ENCODE results near the gene RGS19.

The RGS19 gene

DNA sequence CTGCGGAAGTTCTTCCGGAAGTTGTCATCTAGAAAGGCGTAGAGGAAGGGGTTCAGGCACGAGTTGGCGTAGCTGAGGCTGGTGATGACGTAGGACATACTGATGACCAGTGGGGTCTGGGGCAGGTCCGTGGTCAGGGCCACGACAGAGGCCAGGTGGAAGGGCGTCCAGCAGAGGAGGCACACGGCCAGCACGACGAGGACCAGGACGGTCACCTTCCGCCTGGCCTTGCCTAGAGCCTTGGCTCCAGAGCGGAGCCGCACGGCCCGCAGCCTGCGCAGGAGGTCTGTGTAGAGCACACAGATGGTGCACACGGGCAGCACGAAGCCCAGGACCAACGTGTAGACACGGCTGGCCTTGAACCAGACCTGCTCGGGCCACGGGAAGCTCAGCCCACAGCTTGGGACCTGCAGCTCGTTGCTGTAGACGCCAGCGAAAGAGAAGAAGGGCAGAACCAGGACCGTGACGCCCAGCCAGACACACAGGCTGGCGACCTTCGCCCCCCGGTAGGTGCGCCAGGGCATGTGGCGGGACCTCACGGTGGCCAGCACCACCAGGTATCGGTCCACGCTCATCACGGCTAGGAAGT, 26.6 kb upstream of the RGS19 start:
- TF ChIP-seq CTCF (conservative IDR thresholded peaks at IDR 0.05; ENCODE audit: low read depth, low read length), result no peak
- H3K4me1 ChIP-seq (ENCODE audit: low read depth, poor library complexity, severe bottlenecking), result no peaks in the 10 kb centered on the region
- peaks cover 92% of the 10 kb centered on the region for H3K27me3 ChIP-seq (ENCODE audit: insufficient read depth, low read depth)
- H3K4me2 ChIP-seq, result no peak overlapping the region
- H3K9ac ChIP-seq, result no peak overlapping the region
- no peak overlapping the region for H3K27ac ChIP-seq
- no peaks in the 10 kb centered on the region for H3K36me3 ChIP-seq (ENCODE audit: insufficient read depth)
- H4K20me1 ChIP-seq (ENCODE audit: insufficient read depth), result no peaks in the 10 kb centered on the region
- no peaks in the 10 kb centered on the region for H3K79me2 ChIP-seq (ENCODE audit: insufficient read depth, low read depth)
- no peak overlapping the region for H2AFZ ChIP-seq (ENCODE audit: low read depth)
- H3K4me3 ChIP-seq (IDR thresholded peaks at IDR 0.05; ENCODE audit: insufficient read depth, low read depth, low read length), result no peak overlapping the region

- Histone ChIP-seq H3K9ac (no peak overlapping the region), H3K4me2 (no peak overlapping the region), H3K36me3 (ENCODE audit: insufficient read depth) (no peaks in the 10 kb centered on the region), H3K4me1 (ENCODE audit: low read depth, poor library complexity, severe bottlenecking) (no peaks in the 10 kb centered on the region), H3K79me2 (ENCODE audit: insufficient read depth, low read depth) (no peaks in the 10 kb centered on the region), H3K4me3 (IDR thresholded peaks at IDR 0.05; ENCODE audit: insufficient read depth, low read depth, low read length) (no peak overlapping the region), H4K20me1 (ENCODE audit: insufficient read depth) (no peaks in the 10 kb centered on the region), H3K27me3 (ENCODE audit: insufficient read depth, low read depth) (peaks cover 92% of the 10 kb centered on the region), H3K27ac (no peak overlapping the region), H2AFZ (ENCODE audit: low read depth) (no peak overlapping the region)
- no peak for TF ChIP-seq CTCF (conservative IDR thresholded peaks at IDR 0.05; ENCODE audit: low read depth, low read length)
Measured at GRCh38 chr20:64104667-64105451, 25.5 kb upstream of the RGS19 start.

DNA sequence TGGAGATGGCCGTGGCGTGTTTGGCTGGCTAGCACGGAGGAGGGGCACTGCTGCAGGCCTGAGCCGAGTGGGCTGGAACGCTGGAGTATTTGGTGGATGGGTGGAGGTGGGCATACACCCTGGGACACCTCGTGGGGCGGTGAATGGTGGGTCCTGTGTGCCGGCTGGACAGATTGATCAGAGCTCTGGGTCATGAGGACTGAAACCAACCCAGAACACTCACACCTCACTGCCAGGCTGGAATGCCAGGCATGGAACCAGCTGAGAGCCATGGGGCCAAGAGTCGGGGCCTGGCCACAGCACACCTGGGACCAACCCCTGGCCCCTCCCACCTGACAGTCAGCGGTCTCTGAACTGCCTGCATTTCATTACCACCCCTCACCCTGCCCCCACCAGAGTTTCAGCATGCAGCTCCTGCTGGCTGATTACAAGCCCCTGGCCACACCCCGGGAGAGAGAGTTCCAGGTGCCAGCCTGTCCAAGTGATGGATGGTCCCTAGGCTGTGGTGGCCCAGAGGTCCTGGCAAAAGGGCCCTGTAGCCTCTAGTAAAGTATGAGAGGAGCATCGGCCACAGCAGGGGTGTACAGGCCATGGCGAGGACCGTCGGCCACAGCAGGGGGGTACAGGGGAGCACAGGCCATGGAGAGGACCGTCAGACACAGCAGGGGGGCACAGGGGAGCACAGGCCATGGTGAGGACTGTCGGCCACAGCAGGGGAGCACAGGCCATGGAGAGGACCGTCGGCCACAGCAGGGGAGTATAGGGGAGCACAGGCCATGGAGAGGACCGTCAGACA, 24.8 kb upstream of the RGS19 start:
- TF ChIP-seq CTCF (conservative IDR thresholded peaks at IDR 0.05; ENCODE audit: low read depth, low read length), result no peak
- H3K79me2 ChIP-seq (ENCODE audit: insufficient read depth, low read depth), result no peaks in the 10 kb centered on the region
- no peak overlapping the region for H3K4me2 ChIP-seq
- peaks cover 90% of the 10 kb centered on the region for H3K27me3 ChIP-seq (ENCODE audit: insufficient read depth, low read depth)
- H3K4me1 ChIP-seq (ENCODE audit: low read depth, poor library complexity, severe bottlenecking), result no peaks in the 10 kb centered on the region
- H3K9ac ChIP-seq, result no peak overlapping the region
- H4K20me1 ChIP-seq (ENCODE audit: insufficient read depth), result no peaks in the 10 kb centered on the region
- H3K36me3 ChIP-seq (ENCODE audit: insufficient read depth), result no peaks in the 10 kb centered on the region
- no peak overlapping the region for H2AFZ ChIP-seq (ENCODE audit: low read depth)
- H3K27ac ChIP-seq, result no peak overlapping the region
- H3K4me3 ChIP-seq (IDR thresholded peaks at IDR 0.05; ENCODE audit: insufficient read depth, low read depth, low read length), result no peak overlapping the region

- no peaks in the 10 kb centered on the region for H3K79me2 ChIP-seq (ENCODE audit: insufficient read depth, low read depth)
- no peak overlapping the region for H3K27ac ChIP-seq
- no peak for TF ChIP-seq CTCF (conservative IDR thresholded peaks at IDR 0.05; ENCODE audit: low read depth, low read length)
- H4K20me1 ChIP-seq (ENCODE audit: insufficient read depth), result no peaks in the 10 kb centered on the region
- H3K4me1 ChIP-seq (ENCODE audit: low read depth, poor library complexity, severe bottlenecking), result no peaks in the 10 kb centered on the region
- no peak overlapping the region; the same call in 1 of the 2 replicates for H3K4me2 ChIP-seq
- H3K4me3 ChIP-seq (IDR thresholded peaks at IDR 0.05; ENCODE audit: insufficient read depth, low read depth, low read length), result no peak overlapping the region
- H2AFZ ChIP-seq (ENCODE audit: low read depth), result no peak overlapping the region
- no peaks in the 10 kb centered on the region for H3K36me3 ChIP-seq (ENCODE audit: insufficient read depth)
- H3K9ac ChIP-seq, result no peak overlapping the region
- peaks cover 90% of the 10 kb centered on the region for H3K27me3 ChIP-seq (ENCODE audit: insufficient read depth, low read depth)
Measured at GRCh38 chr20:64102647-64103354, 23.5 kb upstream of the RGS19 start.

All from KMS-11 (cell line).